GM12801 (cell line): Measurements from ENCODE around the gene CDC42SE2.

Experiments used
- TF ChIP-seq, protein P1 (sequence below): IDR thresholded peaks from one replicate; pipeline ENCODE4 v1.5.1; 2011; ENCODE audit warnings: control low read depth; ENCODE audit not compliant: insufficient read length; ENCODE audit errors: extremely low read depth

CDC42SE2 gene

DNA sequence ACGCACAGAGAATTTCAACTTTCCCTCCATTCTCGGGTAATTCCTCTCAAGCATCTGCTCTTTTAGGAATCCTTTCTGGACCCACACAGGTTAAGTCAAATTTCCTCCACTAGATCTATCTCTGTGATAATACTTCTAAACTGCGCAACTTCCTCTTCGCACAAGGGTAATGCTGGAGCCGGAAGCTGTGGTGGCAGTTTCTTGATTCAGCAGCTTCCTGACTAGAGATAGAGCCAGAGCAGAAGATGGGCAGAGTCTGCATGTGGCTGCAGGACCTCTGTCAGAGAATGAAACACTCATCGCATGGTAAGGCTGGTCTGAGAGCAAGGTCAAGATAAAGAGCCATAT lies 11.1 kb upstream of the CDC42SE2 start:
- TF ChIP-seq, protein P1, sequence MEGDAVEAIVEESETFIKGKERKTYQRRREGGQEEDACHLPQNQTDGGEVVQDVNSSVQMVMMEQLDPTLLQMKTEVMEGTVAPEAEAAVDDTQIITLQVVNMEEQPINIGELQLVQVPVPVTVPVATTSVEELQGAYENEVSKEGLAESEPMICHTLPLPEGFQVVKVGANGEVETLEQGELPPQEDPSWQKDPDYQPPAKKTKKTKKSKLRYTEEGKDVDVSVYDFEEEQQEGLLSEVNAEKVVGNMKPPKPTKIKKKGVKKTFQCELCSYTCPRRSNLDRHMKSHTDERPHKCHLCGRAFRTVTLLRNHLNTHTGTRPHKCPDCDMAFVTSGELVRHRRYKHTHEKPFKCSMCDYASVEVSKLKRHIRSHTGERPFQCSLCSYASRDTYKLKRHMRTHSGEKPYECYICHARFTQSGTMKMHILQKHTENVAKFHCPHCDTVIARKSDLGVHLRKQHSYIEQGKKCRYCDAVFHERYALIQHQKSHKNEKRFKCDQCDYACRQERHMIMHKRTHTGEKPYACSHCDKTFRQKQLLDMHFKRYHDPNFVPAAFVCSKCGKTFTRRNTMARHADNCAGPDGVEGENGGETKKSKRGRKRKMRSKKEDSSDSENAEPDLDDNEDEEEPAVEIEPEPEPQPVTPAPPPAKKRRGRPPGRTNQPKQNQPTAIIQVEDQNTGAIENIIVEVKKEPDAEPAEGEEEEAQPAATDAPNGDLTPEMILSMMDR, result no peak

DNA sequence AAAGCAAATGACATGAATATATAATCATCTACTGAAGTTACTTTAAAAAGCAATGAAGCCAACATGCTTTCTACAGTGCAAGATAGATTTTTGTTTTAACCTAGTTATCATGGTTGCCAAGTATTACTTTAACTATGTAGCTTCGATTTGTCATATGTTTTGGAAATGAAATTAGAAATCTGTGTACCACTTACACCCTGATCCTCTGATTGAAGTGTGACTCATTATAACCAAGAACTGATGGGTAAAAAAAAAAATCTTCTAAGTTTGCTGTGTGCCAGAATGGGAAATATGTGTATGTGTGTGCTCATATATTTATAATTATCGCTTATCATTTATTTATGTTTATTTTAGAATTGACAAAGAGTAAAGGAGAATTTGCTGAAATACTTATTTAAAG lies 9.1 kb upstream of the CDC42SE2 start:
- TF ChIP-seq, protein P1, result no peak

DNA sequence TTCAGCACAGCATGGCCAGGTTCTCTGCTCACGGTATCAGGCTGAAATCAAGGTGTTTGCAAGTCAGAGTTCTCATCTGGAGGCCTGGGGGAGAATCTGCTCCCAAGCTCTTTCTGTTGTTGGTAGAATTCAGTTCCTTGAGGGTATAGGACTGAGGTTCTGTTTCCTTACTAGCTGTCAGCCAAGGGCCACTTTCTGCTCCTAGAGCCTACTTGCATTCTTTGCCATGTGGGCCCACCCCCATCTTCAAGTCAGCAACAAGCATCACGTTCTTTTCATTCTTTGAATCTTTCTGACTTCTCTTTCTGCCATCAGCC lies 7.4 kb upstream of the CDC42SE2 start:
- TF ChIP-seq, protein P1, result no peak

DNA sequence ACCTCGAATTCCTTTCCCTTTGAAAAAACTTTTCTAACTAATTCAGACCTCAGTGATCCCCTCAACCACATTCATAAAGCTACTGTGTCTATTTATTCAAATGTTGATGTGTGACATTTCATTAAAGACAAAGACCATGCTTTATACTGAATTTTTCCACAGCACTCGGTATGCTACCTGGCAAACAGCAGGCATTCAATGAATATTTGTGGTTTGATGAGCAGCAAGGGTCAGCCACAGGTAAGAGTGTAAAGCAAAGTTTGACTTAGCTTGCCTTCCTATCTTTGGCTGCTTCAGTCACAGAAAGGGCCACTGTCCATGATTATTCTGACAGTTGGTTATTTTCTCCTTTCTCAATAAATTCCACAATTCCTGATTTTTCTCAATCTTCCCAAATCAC lies 5.1 kb upstream of the CDC42SE2 start:
- TF ChIP-seq, protein P1, result no peak

DNA sequence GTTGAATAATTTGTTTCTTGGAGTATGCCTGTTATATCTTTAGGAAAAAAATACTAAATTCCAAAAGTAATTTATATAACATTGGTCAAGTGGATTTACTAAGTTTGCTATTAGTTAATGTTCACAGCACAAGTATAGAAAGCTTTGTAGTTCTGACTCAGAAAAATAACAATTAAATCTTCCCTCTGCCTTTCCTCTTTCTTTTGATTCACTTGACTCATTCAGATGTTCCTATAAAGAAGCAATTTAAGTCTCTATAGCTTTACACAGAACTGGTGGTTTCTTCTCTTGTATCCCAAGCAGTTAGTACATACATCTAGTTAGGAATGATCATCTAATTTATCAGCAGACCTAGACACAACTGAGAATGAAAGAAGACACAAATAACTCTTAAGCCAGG lies 4.5 kb upstream of the CDC42SE2 start:
- TF ChIP-seq, protein P1, result no peak

DNA sequence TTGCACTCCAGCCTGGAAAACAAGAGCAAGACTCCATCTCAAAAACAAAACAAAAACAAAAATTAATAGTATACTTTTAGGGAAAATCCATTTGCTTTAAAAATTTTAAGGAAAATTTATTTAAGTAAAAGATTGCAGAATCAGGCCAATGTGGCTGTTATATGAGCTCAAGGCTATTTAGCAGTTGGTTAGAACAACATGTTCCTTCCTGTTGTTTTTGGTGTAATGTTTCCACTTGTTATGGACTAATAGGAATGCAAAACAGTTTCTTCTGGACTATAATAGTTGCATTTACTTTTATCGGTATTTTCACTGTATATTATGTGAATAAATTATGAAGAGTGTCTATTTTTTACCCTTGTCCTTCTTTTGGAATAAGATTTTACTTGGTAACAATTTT lies 3.0 kb upstream of the CDC42SE2 start:
- TF ChIP-seq, protein P1, result no peak

DNA sequence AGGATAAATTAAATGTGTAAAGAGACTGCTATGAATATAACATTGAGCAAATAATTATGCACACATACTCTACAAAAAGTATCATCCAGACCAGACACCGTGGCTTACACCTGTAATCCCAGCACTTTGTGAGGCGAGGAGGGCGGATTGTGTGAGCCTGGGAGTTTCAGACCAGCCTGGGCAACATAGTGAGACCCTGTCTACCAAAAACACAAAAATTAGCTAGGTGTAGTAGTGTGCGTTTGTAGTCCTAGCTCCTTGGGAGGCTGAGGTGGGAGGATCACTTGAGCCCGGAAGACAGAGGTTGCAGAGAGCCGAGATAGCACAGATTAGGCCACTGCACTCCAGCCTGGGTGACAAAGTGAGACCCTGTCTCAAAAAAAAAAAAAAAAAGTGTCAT lies 2.4 kb upstream of the CDC42SE2 start:
- TF ChIP-seq, protein P1, result no peak

DNA sequence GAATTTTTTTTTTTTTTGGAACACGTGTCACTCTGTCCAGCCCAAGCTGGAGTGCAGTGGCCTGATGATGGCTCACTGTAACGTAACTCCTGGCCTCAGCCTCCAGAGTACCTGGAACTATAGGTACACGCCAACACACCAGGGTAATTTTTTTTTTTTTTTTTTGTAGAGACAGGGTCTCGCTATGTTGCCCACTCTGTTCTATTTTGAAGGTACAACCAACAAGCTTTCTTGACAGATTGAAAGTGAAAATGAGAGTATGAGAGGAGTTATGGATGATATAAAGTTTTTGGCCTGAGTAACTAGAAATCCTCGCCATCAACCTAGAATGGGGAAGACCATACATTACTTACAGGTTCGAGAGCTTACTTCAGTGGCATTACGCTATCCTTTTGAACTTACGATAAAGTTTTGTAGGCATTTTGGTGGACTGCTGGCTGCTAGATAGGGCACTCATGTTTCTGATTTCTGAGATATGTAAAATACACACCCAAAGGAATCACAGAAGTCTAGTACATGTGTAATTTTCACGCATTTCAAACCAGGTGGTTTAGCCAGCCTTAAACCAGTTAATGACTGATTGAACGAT lies 806 bp upstream of the CDC42SE2 start:
- TF ChIP-seq, protein P1, result no peak
